Effector CD4-positive, alpha-beta T cell (primary cell): Measurements from ENCODE around the gene EPB41L2.
"Not testable (repeated sequence)": the region's sequence is repeated elsewhere in the genome, so short reads cannot be mapped to it uniquely, and the experiment has no call there.

Experiments used
- DNase-seq: peaks from one replicate; pipeline ENCODE4 v3.0.0-alpha.2; 2020

The EPB41L2 gene

DNA sequence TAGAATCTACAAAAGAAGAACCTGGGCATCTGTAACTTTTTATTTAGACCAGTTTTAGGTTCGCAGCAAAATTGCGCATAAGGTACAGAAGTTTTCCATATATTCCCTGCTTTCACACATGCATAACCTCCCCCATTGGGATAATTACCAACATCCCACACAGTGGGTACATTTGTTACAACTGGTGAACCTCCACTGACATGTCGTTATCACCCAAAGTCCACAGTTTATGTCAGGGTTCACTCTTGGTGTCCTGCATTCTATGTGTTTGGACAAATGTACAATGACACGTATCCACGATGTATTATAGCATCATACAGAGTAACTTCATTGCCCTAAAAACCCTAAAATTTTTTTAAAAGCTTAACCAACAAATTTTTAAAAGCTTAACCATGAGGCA lies 126.1 kb downstream of the EPB41L2 start:
- no peak for DNase-seq

- no peak for DNase-seq
Observed at GRCh38 chr6:130935978-130936377, 127.1 kb downstream of the EPB41L2 start.

- DNase-seq = no peak
Observed at GRCh38 chr6:130934848-130935585, 128.0 kb downstream of the EPB41L2 start.

DNA sequence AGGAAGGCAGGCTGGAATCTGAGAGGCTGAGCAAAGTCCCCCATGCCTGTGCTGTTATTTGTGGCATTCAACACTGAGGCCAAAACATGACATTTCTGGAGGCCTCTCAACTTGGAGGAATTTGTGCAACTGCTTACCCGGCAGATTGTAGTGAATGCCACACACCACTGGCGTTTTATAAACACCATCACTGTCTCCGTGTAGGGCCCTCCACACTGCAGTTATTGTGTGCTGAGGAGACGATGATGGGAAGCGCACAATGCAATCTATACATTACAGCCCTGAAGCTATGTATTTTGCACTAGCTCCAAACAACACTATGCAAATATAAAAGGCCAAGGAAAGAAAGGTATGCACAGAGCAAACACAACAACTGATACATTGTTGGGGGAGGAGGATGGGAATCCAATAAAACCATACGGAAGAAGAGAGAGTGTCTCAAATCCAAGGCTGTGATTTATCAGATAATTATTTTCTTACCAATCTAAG lies 129.3 kb downstream of the EPB41L2 start:
- no peak for DNase-seq

DNA sequence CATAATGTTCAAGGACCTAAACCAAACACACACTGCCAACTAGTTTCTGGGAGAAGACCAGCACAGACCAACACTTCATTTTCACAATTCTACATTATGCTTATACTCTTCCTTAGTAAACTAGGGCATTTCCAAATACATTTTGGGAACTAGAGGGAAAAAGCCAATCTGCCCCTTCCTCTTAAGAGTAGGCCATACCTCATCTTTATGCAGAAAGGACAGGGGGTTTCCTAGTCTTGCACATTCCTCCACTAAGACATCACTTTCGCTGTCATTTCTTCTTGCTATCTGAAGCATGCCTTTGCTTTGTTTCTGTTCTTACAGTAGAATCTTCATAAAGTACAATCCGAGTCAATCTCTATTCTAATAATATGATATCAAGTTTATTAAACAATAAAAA lies 130.1 kb downstream of the EPB41L2 start:
- DNase-seq = no peak

GRCh38 chr6:130932438-130932837 lies 130.6 kb downstream of the EPB41L2 start:
- DNase-seq = no peak

DNA sequence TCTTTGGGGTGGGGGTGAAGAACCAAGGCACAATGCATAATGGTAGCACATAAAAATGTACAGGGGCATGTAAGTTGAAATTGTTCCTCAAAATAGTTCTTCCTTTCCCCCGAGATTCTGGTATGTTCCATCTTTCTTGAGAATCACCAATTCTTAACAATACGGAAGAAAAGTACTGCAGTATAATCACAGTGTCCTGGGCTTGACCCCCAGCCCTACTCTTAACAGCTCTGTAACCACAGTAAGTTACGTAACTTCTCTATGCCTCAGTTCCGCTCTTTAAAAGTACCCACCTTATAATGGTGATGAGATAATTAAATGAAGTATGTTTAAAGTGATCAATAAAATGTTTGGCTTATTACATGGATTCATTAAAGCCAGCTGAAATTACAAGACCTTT lies 131.4 kb downstream of the EPB41L2 start:
- DNase-seq = no peak

DNA sequence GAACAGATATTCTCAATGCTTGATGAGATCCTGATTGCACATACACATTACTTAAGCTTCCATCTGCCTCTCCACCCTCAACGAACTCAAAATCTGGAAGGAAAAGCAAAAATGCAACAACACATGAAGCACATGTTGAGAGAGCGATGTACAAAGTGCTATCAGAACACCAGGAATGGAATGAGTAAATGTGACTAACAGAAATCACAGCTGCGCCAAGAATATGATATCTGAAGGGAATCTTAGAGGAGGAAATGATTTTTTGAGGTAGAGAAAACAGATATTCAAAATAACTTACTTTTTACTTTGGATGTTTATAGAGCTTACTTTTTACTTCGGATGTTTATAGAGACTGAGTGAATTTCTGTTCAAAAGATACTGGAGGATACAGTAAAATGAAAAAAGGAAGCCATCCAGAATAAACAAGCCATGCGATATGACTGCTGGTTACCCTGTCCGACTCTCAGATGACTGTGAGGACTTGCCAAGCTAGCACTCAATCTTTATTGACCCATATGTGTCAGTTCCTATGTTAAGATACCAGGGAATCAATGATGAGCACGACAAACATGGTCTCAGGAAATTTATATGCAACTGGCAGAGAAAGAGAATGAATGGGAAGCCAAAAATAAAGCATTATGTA lies 133.9 kb downstream of the EPB41L2 start:
- no peak for DNase-seq

DNA sequence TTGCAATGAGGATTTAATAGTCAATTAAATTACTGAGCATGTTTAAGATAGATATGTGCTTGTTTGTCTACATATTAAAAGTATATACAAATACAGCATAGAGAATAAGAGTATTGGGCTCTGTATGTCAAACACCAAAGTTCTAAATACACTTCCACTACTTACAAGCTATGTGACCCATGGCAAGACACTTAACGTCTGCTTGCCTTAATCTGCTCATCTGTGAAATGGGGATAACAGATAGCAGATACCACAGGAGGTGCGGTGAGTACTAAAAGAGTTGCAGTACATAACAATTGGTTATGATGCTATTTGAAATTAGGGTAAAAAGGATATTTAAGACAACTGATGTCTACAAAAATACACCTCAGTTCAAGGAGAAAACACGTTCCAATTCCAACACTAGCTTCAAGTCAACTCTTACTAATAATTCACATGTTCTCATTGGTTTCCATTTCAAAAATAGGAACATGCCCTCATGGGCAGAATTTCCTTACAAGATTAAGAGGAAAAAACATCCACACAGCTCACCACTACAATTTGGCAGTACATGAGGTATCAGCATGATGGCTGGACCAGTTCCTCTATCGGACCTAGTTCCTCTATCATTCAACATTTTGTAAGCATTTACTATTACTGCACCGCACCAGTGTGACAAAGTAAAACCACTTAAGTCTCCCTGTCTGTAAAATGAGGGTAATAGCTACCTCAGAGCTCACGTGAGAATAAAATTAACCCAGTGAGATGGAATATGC lies 134.7 kb downstream of the EPB41L2 start:
- no peak for DNase-seq

- DNase-seq = no peak
Observed at GRCh38 chr6:130927305-130927704, 135.7 kb downstream of the EPB41L2 start.

- DNase-seq = no peak
Observed at GRCh38 chr6:130923350-130923749, 139.7 kb downstream of the EPB41L2 start.

GRCh38 chr6:130922922-130923321 lies 140.1 kb downstream of the EPB41L2 start:
- DNase-seq = no peak

DNA sequence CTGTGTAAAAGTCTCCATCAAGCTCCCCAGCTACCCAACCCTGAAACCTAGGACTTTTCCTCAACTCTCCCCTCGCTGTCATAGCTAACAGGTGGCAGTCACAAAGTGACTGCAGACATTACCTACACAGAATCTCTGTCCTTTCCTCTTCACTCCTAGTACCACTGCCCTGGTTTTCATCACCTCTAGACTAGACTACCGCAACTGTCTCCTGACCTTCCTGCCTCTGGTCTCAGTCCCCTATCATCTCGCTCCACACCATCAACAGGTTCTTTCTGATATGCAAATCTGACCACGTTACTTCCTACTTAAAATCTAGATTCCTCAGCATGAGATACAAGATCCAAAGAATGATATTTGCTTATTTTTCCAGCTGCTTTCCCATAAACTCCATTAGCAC lies 142.1 kb downstream of the EPB41L2 start:
- DNase-seq = no peak

DNA sequence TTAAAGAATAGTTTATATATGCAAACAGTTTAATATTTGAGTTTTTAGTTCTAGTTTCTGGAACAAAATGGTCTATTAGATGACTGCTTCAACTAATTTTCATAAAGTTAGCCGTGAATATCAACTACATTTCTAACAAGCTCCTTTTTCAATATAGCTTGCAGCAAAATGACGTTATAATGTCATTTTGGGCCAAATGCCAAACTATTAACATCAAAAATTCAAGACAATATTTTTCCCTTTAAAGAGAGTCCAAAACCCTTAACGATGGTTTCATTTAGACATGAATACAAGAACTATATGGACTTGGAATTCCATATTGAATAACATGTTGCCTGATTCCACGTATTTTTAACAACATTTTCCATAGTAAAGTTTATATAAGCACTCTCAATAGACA lies 144.9 kb downstream of the EPB41L2 start:
- DNase-seq = no peak

- not testable (repeated sequence) for DNase-seq
Observed at GRCh38 chr6:130915606-130916005, 147.4 kb downstream of the EPB41L2 start.

DNA sequence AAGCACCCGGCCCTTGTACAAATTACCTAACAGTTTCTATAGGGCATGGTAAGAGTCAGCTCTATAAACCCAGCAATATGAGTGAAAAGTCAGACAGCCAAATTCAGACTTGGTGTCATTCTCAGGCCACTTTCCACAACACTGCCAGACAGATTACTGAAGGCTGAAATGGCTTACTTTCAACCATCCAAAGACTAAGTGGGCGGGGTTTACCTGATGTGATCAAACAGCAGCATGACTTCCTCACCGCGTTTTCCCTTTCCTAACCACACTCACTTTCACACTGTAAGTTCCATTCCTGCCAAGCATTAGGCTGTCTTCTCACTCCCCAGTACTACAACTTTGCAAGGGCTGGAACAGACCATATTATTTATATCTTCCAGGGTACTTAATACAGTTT lies 149.9 kb downstream of the EPB41L2 start:
- DNase-seq = no peak

GRCh38 chr6:130912434-130912833 lies 150.6 kb downstream of the EPB41L2 start:
- DNase-seq = no peak

GRCh38 chr6:130908958-130909357 lies 154.1 kb downstream of the EPB41L2 start:
- no peak for DNase-seq

DNA sequence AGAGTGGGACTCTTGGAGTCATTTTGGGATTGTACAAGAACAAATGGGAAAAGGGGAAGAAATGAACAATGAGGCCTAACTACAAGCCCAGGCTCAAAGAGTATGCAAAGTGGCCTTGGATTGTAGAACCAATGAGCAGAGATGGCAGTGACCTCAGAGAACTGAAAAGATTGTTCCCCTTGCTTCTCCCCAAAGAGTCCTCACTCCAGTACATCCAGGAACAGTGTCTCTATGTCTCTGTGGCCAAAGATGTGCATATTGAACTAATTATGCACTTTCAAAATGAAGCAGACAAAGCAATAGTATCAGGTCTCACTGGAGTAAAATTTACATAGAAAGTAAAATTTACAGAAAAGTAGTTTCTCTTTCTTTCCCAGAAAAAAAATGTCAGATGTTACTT lies 154.9 kb downstream of the EPB41L2 start:
- no peak for DNase-seq

DNA sequence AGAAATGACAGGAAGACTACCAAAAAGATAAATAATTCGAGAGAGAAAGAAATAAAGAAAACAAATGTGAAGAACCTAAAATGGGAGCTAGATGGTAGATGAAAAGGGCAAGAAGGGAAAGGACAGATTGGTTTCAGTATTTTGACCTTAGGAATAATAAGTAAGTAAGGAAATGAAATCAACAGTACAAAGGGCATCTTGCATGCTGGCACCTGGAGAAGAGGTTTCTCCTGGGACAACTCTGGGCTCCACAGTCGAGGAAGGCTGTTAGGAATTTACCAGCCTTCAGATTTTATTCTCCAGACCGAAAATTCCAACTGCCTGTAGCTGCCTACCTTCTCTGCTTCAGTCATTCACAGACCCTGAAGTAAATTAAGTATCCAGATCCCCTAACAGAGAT lies 155.4 kb downstream of the EPB41L2 start:
- no peak for DNase-seq

DNA sequence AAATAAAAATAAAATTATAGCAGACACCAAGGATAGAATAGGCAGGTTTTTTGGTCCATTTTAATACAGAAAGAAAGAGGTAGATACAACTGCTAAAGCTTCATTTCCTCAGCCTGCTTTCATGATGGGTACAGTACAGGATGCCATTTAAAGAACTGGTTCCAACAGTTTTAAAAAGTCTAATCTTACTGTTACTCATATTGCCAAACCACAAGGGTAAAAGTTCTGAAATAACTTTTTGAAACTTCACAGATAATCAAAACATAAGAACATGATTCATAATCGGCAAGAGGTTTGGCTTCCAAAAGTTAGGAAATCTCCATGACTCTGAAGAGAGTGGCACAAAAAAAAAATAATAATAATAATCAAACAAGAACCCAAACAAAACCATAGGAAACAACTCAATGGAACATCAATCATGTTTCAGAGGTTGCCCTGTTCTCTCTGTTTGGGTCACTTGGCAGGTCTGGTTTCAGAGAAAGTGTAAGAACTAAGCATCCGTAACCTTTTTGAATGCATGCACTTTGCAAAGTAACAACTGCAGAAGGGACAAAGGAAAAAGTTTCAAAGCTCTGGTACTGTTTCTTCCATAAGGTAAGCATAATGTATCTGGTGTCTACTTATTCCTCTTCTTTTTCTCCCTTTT lies 156.2 kb downstream of the EPB41L2 start:
- DNase-seq = no peak

- DNase-seq = no peak
Observed at GRCh38 chr6:130903602-130904001, 159.4 kb downstream of the EPB41L2 start.

GRCh38 chr6:130903007-130903406 lies 160.0 kb downstream of the EPB41L2 start:
- no peak for DNase-seq
